Activated T-cell treated with anti-CD3 and anti-CD28 coated beads, Interleukin-2, amount 50 U/mL, for 72 hours (primary cell): ENCODE measurements around the gene HEXD. TPM values are rescaled to one million over a fixed set of nuclear protein-coding genes. Genes with fewer than 3 reads are reported as not detected.

Experiments
- ATAC-seq, 2 donors: fragments of 150-1000 bp; cut with Tn5 transposase; replicated peaks in 1 of 2; 2 replicates each; pipeline ENCODE4 v1.10.0; 2021; ENCODE audit warnings: moderate library complexity in 2 of 2, mild to moderate bottlenecking in 1 of 2
- DNase-seq, 2 donors: peaks; one replicate each; pipeline ENCODE4 v3.0.0; 2021 to 2022; ENCODE audit warnings: mixed read lengths in 1 of 2
- H3K27ac Mint-ChIP-seq: one replicate; pipeline ENCODE4 v1.8.0; 2022; ENCODE audit warnings: mild to moderate bottlenecking, moderate library complexity, mixed read lengths
- H3K27me3 Mint-ChIP-seq: one replicate; pipeline ENCODE4 v1.8.0; 2022; ENCODE audit warnings: low read depth, mixed read lengths
- H3K36me3 Mint-ChIP-seq, 2 donors: one replicate each; pipeline ENCODE4 v1.8.0; 2022; ENCODE audit warnings: mixed read lengths in 2 of 2, mild to moderate bottlenecking in 1 of 2; ENCODE audit not compliant: insufficient read depth in 2 of 2
- H3K4me1 Mint-ChIP-seq: one replicate; pipeline ENCODE4 v1.8.0; 2022; ENCODE audit warnings: low read depth, mixed read lengths
- H3K4me3 Mint-ChIP-seq, 2 donors: one replicate each; pipeline ENCODE4 v1.8.0; 2022; ENCODE audit warnings: mild to moderate bottlenecking in 2 of 2, mixed read lengths in 2 of 2, moderate library complexity in 2 of 2
- H3K9me3 Mint-ChIP-seq, 2 donors: one replicate each; pipeline ENCODE4 v1.8.0; 2022; ENCODE audit warnings: mixed read lengths in 2 of 2
- total RNA-seq, 2 donors: library from RNA; stranded (reverse); gene quantifications; one replicate each; pipeline ENCODE4 v1.2.3, GENCODE V29; 2022

HEXD gene
- total RNA-seq, 2 donors from 2014 or later, result 26.4 to 26.7 TPM

GRCh38 chr17:82461827-82462524 is 43.8 kb downstream of the HEXD start:
- Mint-ChIP-seq H3K27me3 (no peaks in the 10 kb centered on the region), H3K9me3 (no peaks in the 10 kb centered on the region), H3K4me1 (peaks cover 27% of the 10 kb centered on the region), H3K27ac (peak overlapping the region; percentile 36), H3K4me3 (no peak overlapping the region), H3K36me3 (peaks cover 20 to 25% of the 10 kb centered on the region in 2 donors)
- no peak for ATAC-seq
- no peak for DNase-seq

- ATAC-seq, result no peak
- H3K27ac Mint-ChIP-seq, result no peak overlapping the region
Measured at GRCh38 chr17:82463391-82463790, 45.2 kb downstream of the HEXD start.

GRCh38 chr17:82463925-82464566 is 45.9 kb downstream of the HEXD start:
- DNase-seq, result no peak
- H3K9me3 Mint-ChIP-seq, result no peaks in the 10 kb centered on the region
- H3K4me3 Mint-ChIP-seq, result no peak overlapping the region
- peak overlapping the region; percentile 11 for H3K27ac Mint-ChIP-seq
- peaks cover 20% of the 10 kb centered on the region for H3K4me1 Mint-ChIP-seq
- no peak for ATAC-seq
- no peaks in the 10 kb centered on the region for H3K27me3 Mint-ChIP-seq
- peaks cover 23 to 33% of the 10 kb centered on the region in 2 donors for H3K36me3 Mint-ChIP-seq

More at GRCh38 chr17:82463391-82463790, 45.2 kb downstream of the HEXD start:
- Mint-ChIP-seq H3K4me3 (no peak overlapping the region), H3K4me1 (peaks cover 15% of the 10 kb centered on the region), H3K9me3 (no peaks in the 10 kb centered on the region), H3K27me3 (no peaks in the 10 kb centered on the region), H3K36me3 (peaks cover 20 to 28% of the 10 kb centered on the region in 2 donors)
- no peak for DNase-seq

GRCh38 chr17:82464567-82464929 is 46.4 kb downstream of the HEXD start:
- Mint-ChIP-seq H3K4me1 (peaks cover 16% of the 10 kb centered on the region), H3K4me3 (no peak overlapping the region), H3K27me3 (no peaks in the 10 kb centered on the region), H3K36me3 (peaks cover 26 to 36% of the 10 kb centered on the region in 2 donors), H3K27ac (peak overlapping the region; percentile 76), H3K9me3 (no peaks in the 10 kb centered on the region)
- DNase-seq (no peak), ATAC-seq (no peak)

- Mint-ChIP-seq H3K4me3 (no peak overlapping the region), H3K4me1 (peaks cover 13% of the 10 kb centered on the region), H3K9me3 (no peaks in the 10 kb centered on the region), H3K27ac (peak overlapping the region; percentile 76), H3K36me3 (peaks cover 26 to 36% of the 10 kb centered on the region in 2 donors), H3K27me3 (no peaks in the 10 kb centered on the region)
- DNase-seq (no peak), ATAC-seq (no peak)
Measured at GRCh38 chr17:82465023-82465603, 47.0 kb downstream of the HEXD start.

GRCh38 chr17:82468692-82469091 is 50.5 kb downstream of the HEXD start:
- H3K27me3 Mint-ChIP-seq, result no peaks in the 10 kb centered on the region
- H3K9me3 Mint-ChIP-seq, result no peaks in the 10 kb centered on the region
- H3K36me3 Mint-ChIP-seq, result peaks cover 20 to 35% of the 10 kb centered on the region in 2 donors
- H3K4me3 Mint-ChIP-seq, result no peak overlapping the region
- peaks cover 7% of the 10 kb centered on the region for H3K4me1 Mint-ChIP-seq
- DNase-seq, result no peak
- ATAC-seq, result no peak
- H3K27ac Mint-ChIP-seq, result peak overlapping the region; percentile 67

- DNase-seq (no peak), ATAC-seq (no peak)
- Mint-ChIP-seq H3K4me3 (no peak overlapping the region), H3K4me1 (peaks cover 6% of the 10 kb centered on the region), H3K27ac (no peak overlapping the region), H3K9me3 (no peaks in the 10 kb centered on the region), H3K36me3 (peaks cover 12 to 34% of the 10 kb centered on the region in 2 donors), H3K27me3 (no peaks in the 10 kb centered on the region)
Measured at GRCh38 chr17:82470065-82470464, 51.9 kb downstream of the HEXD start.

- H3K27ac Mint-ChIP-seq, result no peak overlapping the region
- DNase-seq (no peak), ATAC-seq (no peak)
- H3K4me1 Mint-ChIP-seq, result no peaks in the 10 kb centered on the region
- H3K36me3 Mint-ChIP-seq, result peaks cover 3 to 21% of the 10 kb centered on the region in 2 donors
- no peaks in the 10 kb centered on the region for H3K9me3 Mint-ChIP-seq
- no peaks in the 10 kb centered on the region for H3K27me3 Mint-ChIP-seq
- no peak overlapping the region for H3K4me3 Mint-ChIP-seq
Measured at GRCh38 chr17:82474223-82475010, 56.3 kb downstream of the HEXD start.

GRCh38 chr17:82475458-82475857 is 57.3 kb downstream of the HEXD start:
- Mint-ChIP-seq H3K4me3 (no peak overlapping the region), H3K36me3 (peaks cover 0 to 20% of the 10 kb centered on the region in 2 donors), H3K27ac (no peak overlapping the region), H3K4me1 (no peaks in the 10 kb centered on the region), H3K9me3 (no peaks in the 10 kb centered on the region), H3K27me3 (no peaks in the 10 kb centered on the region)
- ATAC-seq, result no peak
- DNase-seq, result no peak

- no peak overlapping the region for H3K4me3 Mint-ChIP-seq
- H3K27ac Mint-ChIP-seq, result no peak overlapping the region
- no peaks in the 10 kb centered on the region for H3K4me1 Mint-ChIP-seq
- ATAC-seq (no peak), DNase-seq (no peak)
- no peaks in the 10 kb centered on the region for H3K9me3 Mint-ChIP-seq
- H3K36me3 Mint-ChIP-seq, result peaks cover 0 to 13% of the 10 kb centered on the region in 2 donors
- no peaks in the 10 kb centered on the region for H3K27me3 Mint-ChIP-seq
Measured at GRCh38 chr17:82477934-82478333, 59.8 kb downstream of the HEXD start.

GRCh38 chr17:82479602-82480001 is 61.5 kb downstream of the HEXD start:
- Mint-ChIP-seq H3K27me3 (no peaks in the 10 kb centered on the region), H3K27ac (no peak overlapping the region), H3K9me3 (no peaks in the 10 kb centered on the region), H3K36me3 (peaks cover under 1 to 10% of the 10 kb centered on the region in 2 donors), H3K4me1 (no peaks in the 10 kb centered on the region), H3K4me3 (no peak overlapping the region)
- ATAC-seq (no peak), DNase-seq (no peak)

GRCh38 chr17:82480318-82480717 is 62.2 kb downstream of the HEXD start:
- Mint-ChIP-seq H3K4me3 (no peak overlapping the region), H3K9me3 (no peaks in the 10 kb centered on the region), H3K27ac (no peak overlapping the region), H3K27me3 (no peaks in the 10 kb centered on the region), H3K4me1 (no peaks in the 10 kb centered on the region), H3K36me3 (peaks cover 4 to 17% of the 10 kb centered on the region in 2 donors)
- DNase-seq (no peak), ATAC-seq (no peak)

GRCh38 chr17:82483204-82483660 is 65.1 kb downstream of the HEXD start:
- H3K27ac Mint-ChIP-seq, result no peak overlapping the region
- DNase-seq (no peak), ATAC-seq (no peak)
- no peaks in the 10 kb centered on the region for H3K4me1 Mint-ChIP-seq
- H3K36me3 Mint-ChIP-seq, result peaks cover 4 to 16% of the 10 kb centered on the region in 2 donors
- no peak overlapping the region for H3K4me3 Mint-ChIP-seq
- no peaks in the 10 kb centered on the region for H3K27me3 Mint-ChIP-seq
- no peaks in the 10 kb centered on the region for H3K9me3 Mint-ChIP-seq
